Stimulated activated CD4-positive, alpha-beta T cell treated with anti-CD3 and anti-CD28 coated beads, TNF-alpha, amount 100 ng/mL, for 24 hours (primary cell): ENCODE results near the gene AOC1.

Experiments
- DNase-seq, 3 experiments: peaks; one replicate each; pipeline ENCODE4 v3.0.0-alpha.2; 2020; ENCODE audit warnings: low read depth in 3 of 3

AOC1 gene

DNA sequence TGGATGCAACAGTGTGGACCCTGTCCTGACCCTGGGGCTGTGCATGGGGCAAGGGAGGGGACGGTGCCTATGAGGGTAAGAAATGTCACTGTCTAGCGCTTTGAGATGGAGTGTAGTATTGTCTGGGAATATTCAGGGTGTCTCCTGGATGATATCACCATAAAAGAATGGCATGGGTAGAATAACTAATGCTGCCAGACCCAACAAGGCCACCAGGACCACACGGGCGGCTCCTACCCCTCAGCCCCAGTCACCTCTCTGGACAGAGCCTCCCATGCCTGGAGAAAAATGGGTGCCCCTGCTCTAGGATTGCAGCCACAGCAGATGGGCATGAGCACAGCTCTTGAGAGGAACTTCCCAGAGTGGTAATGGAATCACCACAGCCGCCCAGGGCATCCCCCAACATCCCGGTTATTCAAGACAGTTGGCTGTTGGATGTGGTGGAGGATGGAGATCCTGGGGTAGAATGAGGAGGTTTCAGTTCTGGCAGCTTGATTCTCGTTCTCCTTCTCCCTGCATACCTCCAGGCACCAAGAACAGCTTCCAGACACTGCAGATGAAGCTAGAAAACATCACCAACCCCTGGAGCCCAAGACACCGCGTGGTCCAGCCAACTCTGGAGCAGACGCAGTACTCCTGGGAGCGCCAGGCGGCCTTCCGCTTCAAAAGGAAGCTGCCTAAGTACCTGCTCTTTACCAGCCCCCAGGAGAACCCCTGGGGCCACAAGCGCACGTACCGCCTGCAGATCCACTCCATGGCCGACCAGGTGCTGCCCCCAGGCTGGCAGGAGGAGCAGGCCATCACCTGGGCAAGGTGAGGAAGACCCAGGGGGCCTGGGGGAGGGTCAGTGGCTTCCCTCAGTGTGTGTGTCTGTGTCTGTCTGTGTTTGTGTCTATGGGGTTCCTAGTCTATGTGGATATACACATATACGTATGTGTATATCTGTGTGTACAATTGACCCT lies 6.2 kb downstream of the AOC1 start:
- DNase-seq, result no peak

DNA sequence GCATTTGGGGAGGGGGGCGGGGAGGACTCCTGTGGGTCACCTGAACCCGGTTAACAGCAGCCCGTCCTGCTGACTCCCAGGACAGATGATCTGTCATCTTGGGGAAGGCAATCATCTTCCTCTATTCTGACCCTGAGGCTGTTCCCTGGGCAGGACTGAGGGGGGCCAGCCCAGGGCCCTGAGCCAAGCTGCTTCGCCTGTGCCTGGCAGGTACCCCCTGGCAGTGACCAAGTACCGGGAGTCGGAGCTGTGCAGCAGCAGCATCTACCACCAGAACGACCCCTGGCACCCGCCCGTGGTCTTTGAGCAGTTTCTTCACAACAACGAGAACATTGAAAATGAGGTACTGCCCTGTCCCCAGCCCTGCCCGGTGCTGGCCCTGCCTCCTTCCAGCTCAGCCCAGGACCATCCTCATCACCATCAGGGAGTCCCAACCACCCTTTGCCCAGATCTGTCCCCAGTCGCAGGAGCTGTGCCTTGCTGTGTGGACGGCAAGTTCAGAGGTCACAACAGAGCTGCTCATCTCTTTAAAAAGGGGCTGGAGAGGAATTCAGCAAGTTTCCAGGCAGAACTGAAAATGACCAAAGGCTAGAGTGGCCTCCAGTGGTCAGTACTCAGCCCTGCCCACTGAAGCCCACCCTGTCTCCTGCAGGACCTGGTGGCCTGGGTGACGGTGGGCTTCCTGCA lies 8.1 kb downstream of the AOC1 start:
- no peak for DNase-seq

DNA sequence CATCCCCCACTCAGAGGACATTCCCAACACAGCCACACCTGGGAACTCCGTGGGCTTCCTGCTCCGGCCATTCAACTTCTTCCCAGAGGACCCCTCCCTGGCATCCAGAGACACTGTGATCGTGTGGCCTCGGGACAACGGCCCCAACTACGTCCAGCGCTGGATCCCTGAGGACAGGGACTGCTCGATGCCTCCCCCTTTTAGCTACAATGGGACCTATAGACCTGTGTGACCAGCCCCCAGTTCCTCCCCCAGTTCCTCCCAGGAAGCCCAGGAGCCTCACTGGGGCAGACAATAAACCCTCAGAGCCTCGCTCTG lies 8.6 kb downstream of the AOC1 start:
- no peak for DNase-seq

DNA sequence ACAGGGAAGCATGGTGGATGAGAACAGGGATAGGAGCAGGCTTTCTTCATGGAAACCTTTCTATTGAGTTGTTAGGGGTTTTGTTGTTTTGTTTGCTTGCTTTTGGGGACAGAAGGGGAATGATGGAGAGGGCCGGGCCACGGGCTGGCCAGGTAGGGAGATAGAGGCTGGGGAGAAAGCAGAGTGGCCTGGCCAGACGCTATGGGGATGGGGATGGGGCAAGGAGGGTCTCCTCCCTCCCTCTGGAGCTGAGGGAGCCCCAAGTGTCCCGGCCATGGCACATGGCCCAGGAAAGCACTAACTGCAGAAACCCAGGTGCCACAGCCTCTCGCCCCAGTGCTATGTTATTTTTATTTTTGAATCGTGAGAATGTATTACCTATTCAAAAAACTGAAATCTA lies 10.0 kb downstream of the AOC1 start:
- no peak for DNase-seq

DNA sequence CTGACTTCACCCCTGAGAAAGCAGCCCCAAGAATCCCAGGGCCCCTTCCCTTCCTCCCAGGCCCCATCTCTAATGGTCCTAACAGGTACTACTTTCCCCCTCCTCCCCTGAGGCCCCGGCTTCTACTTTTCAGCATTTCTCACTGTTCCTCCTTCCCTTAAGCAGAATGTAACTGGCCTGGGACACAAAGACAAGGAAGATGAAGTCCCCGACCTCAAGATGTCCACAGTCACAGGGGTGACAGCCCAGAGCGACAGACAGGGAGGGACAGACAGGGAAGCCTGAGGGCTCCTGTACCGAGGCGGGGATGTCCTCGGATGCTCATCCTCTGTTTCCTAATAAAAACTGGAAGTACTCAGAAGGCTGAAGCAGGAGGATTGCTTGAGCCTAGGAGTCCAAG lies 11.6 kb downstream of the AOC1 start:
- no peak for DNase-seq

DNA sequence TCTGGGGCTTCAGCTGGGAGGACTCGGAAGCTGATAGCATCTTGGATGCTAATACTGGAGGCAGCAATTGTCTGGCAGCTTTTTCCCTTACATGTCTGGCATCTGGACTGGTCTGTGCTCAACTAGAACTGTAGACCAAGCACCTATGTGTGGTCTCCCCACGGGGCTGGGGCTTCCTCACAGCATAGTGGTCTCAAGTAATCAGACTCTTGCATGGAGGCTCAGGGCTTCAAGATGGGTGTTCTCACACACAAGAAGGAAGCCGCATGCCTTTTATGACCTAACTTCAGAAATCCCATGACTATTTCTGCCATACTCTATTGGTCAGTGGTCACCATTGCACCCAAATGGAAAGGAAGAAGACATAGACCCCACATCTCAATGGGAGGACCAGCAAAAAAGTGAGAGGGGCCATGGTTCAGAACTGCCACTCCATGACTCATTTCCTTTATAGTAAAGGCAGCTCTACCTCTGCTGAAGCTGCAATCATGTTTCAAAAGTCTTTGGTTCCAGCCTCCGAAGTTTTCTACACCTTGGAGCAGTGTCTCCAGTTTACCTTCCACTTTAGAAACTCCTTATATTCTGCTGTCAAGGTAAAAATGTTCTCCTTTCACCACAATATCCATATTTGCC lies 14.7 kb downstream of the AOC1 start:
- DNase-seq, result no peak

DNA sequence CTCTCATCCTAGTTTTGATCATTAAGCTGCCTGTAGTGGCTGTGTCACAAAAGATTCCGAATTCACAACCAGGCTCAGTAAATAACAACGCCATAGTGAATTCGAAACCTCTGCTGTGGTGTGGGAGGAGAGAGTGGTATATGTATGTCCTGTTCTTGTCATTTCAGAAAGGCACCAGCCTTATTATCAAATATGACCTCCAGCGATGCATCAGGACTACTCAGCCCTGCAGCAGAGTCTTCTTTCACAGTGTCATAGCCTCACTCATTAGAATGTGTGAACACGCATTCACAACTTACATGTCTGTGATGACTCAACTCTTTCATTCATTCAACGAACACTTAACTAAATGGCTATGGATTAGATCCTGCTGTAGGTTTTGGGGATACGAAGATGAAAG lies 15.3 kb downstream of the AOC1 start:
- DNase-seq, result no peak

DNA sequence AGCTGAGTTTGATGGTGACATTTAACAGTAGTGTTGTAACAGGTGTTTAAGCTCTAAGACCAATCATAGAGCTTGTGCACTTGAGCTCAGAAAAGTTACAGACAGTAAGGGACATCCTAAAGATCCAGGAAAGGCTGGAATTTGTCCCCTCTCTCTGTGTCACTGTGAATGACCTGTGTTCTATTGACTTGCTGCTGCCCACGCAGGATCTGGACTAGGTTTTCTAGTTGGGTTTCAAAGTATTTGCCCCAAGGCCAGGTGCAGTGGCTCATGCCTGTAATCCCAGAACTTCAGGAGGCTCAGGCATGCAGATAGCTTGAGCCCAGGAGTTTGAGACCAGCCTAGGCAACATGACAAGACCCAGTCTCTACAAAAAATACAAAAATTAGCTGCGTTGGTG lies 17.1 kb downstream of the AOC1 start:
- DNase-seq, result no peak

DNA sequence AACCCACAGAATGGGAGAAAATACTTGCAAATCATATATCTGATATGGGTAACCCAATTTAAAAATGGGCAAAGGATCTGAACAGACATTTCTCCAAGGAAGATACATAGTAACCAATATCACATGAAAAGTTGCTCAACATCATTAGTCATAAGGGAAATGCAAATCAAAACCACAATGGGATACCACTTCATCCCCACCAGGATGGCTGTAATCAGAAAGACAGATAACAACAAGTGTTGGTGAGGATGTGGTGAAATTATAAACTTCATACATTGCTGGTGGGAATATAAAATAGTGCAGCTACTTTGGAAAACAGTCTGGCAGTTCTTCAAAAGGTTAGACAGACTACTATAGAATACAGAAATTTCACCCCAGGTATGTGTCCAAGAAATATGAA lies 19.3 kb downstream of the AOC1 start:
- DNase-seq, result no peak

DNA sequence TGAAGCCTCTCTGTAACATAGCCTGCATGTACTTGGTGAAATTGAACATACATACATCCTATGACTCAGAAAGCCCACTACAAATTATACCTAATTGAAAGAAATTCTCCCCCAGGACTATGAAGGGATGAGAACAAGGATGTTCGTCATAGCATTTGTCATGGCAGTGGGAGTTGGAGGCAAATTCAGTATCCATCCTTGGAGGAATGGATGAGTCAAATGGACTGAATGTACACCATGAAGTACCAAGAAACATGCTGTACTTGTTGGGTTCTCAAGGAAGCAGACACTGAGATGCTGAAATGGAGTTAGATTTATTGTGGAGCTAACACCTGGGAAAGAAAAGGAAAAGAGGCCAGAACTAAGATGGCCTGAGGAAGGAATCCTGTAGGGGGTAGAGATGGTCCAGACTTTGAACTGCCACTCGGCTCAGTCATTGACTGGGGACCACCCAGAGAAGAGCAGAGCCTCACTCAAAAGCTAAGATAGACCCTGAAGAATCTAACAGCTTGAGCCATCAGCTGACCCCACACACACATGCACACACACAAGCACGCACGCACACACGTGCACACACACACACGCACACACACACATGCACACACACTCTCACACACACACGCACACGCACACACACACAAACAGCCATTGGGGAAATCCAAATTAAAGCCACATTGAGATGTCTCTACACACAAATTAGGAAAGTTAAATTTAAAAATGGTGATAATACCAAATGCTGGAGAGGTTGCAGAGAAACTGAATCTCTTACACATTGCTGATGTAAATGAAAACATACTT lies 22.3 kb downstream of the AOC1 start:
- no peak for DNase-seq

DNA sequence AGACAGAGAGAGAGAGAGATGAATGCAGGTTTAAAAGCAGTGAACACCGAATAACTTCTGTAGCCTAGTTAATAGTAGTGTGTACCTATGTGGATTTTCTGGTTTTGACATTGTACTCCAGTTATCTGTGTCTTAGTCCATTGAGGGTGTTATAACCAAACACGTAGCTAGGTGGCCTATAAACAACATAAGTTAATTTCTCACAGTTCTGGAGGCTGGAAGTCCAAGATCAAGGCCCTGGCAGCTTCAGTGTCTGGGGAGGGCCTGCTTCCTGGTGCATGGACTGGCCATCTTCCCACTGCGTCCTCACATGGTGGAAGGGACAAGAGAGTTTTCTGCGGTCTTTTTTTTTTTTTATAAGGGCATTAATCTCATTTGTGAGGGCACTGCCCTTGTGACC lies 23.5 kb downstream of the AOC1 start:
- no peak for DNase-seq

DNA sequence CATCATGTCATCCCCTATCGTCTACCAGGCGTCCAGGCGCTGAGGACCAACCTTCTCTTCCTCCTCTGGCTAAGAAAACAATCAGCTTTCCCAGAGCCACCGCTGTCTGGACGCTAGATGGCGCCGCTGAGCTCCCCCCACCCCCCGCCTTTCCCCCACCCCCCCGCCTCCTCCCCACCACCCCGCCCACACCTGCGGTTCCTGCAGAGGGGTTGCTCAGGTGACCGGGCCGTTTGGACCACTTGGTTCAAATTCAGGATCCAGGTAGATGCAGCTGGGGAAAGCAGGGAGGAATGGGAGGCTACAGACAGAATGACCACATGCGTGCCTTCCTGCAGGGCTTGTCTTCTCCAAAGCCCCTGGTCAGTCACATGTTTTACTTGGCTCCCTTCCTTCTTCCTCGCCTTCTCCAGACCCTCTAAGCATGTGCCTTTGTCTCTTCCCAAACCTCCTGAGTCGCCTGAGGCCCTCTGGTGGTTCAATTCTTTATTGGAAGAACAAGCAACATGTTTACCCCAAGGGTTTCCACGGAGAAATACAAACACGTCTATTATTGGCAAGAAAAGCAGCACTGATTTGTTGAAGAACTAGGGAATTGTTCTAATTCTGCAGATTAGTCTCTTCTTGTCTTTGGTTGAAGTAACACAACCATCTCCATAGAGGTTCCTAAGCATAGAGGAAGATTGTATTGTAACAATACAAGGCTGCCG lies 24.7 kb downstream of the AOC1 start:
- peak in 2 of 3 experiments; percentile 31 to 34 for DNase-seq

DNA sequence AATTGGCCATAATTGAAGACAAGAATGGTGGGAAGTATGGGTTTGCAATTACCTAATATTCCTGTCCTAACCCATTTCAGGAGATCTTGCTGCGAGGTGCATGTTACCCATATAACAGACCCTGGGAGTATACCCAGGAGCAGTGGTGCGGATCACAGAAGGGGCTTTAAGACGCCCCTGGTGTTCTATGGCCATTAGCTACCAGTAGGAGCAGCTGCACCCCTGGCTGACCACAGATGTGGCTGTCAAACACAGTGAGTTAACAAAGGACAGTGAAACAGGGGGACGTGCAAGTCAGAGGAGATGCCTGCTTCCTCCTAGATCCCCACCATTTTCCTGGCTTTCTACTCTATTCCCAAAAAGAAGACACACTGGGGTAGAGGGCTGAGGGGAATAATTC lies 25.2 kb downstream of the AOC1 start:
- no peak for DNase-seq

DNA sequence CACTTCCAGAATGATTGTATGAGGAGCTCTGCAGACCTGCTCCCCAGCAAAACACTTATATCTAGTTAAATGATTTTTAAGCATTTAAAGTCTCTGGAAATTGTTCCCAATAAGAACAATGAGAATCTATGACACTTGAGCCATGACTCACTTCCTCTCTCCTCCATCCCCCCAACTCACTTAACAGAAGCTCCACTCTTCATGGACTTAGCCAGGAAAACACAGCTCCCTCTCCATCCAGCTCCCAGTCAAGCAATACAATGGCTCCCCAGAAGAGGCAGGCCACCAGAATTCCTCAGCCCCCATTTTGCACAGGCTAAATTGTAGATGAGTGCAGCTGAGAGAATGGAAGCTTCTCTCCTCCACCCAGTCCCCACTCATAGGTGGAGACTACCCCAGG lies 27.0 kb downstream of the AOC1 start:
- DNase-seq, result no peak

DNA sequence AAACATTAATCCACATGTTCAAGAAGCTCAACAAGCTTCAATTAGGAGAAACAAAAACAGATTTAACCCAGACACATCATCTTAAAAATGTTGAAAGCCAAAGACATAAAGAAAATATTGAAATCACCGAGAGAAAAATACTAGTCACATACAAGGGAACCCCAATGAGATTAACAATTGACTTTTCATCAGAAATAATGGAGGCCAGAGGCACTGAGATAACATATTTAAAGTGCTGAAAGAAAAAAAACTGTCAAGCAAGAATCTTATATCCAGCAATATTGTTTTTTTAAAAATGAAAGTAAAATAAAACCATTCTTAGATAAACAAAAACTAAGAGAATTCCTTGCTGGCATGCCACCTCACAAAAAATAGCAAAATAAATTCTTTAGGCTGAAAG lies 28.9 kb downstream of the AOC1 start:
- DNase-seq, result no peak

DNA sequence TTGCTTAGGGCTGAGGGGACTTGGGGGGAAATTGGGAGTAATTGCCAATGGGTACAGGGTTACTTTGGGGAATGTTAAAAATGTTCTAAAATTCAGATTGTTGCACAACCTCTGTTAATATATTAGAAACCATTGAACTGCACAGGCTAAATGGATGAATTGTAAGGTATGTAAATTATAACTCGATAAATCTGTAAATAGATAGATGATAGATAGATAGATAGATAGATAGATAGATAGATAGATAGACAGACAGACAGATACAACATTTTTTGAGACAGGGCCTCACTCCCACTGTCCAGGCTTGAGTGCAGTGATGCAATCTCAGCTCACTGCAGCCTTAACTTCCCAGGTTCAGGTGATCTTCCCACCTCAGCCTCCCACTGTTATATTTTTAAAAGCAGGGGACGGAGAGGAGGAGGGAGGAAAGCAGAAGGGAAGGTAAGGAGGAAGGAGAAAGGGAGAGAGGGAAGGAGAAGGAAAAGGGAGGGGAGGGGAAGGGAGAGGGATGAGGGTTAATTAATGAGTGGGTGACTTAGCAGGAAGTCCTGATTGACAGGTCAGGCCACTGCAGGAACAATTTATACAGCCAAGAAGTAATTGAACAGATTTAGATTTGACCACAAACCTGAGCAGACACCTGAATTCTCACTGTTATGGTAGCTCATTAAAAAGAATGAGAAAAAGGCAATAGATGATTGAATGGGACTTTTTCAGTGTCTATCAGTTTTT lies 38.7 kb downstream of the AOC1 start:
- DNase-seq, result no peak

DNA sequence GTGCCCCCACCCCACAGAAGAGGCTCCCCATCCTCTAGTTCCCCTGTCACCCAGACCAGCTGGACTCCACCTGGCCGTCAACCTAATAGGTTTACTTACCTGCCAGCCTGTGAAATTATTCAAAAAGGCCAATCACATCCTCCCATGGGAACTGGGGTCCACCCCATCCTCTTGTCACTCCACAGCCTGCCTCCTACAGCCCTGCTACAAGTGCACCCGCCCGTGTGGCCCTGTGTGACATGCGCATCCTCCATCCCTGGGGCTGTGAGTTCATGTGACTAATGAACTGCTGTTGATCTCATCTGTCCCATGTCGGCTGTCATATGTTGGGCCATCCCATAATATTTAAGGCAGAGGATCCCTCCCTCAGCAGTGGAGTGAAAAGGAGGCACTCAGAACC lies 39.4 kb downstream of the AOC1 start:
- no peak for DNase-seq

DNA sequence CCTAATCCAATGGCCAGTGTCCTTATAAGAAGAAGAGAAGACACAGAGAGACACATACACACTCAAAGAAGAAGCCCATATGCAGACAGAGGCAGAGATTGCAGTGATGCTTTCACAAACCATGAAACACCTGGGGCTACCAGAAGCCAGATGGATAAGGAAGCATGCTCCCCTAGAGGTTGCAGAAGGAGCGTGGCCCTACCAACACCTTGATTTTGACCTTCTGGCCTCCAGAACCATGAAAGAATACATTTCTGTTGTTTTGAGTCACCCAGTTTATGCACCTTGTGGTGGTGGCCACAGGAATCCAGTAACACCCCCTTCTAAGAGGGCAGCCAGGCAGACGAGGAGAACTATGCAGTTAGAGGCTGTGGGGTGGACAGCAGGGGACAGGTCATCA lies 43.5 kb downstream of the AOC1 start:
- no peak for DNase-seq

DNA sequence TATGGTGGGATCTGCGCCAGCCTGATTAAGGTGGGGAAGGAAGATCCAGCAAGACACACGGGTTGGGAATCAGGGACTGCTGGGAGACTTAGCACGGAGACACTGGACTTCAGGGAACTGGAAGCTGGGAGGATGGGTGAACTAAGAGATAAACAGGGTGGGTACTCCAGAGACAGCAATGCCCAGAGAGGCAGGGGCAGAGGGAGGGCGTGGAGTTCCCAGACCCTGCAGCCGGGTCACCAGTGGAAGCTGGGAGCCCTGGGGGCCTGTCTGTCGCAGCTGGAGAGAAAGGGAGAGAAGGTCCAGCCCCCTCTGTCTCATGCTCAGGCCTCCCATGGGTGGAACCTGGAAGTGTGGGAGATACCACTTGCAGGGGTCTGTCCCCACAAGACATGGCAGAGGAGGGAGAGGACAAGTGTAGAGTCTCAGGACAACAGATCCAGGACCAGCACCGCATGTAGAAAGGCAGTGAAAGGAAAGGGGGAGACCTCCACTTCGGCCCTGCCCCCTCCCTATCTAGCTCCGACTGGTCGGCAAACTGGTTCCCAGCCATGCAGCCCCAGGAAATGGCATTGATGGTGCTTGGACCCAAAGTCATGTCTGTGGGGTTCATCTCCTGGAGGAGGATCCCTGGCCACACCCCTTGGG lies 44.4 kb downstream of the AOC1 start:
- DNase-seq, result no peak
